Keratinocyte (primary cell): Measurements from ENCODE around the gene ROR1. TPM values are rescaled to one million over a fixed set of nuclear protein-coding genes. Genes with fewer than 3 reads are reported as not detected.

ENCODE experiments used
- DNase-seq: peaks from one replicate; pipeline ENCODE4 v3.0.0-alpha.2; 2011; ENCODE audit warnings: low read depth, missing footprints, low spot score
- FAIRE-seq: peaks from 2 replicates; lab custom pipeline; 2011; peaks lifted over from hg19 to GRCh38; lab: Jason Lieb, UNC
- H2AFZ ChIP-seq: 2 replicates; pipeline ENCODE4 v1.6.0; 2012; ENCODE audit warnings: low read length, control low read depth, inconsistent platforms; ENCODE audit not compliant: control insufficient read depth
- H3K27ac ChIP-seq: 2 replicates; pipeline ENCODE4 v1.5.1; 2011; ENCODE audit warnings: low read length; ENCODE audit not compliant: control insufficient read depth, insufficient read depth
- H3K27me3 ChIP-seq: 3 replicates; pipeline ENCODE4 v1.6.0; 2011; ENCODE audit warnings: low read length; ENCODE audit not compliant: control insufficient read depth, insufficient read depth; ENCODE audit errors: extremely low read depth
- H3K36me3 ChIP-seq, 2 experiments: 2 replicates in 1 of 2; 3 replicates in 1 of 2; pipeline ENCODE4 v1.5.1; 2011; ENCODE audit warnings: low read length in 2 of 2, mild to moderate bottlenecking in 1 of 2; ENCODE audit not compliant: control insufficient read depth in 2 of 2, insufficient read depth in 2 of 2; ENCODE audit errors: extremely low read depth in 1 of 2
- H3K4me1 ChIP-seq: 3 replicates; pipeline ENCODE4 v1.5.1; 2011; ENCODE audit warnings: low read length; ENCODE audit not compliant: control insufficient read depth, insufficient read depth; ENCODE audit errors: extremely low read depth
- H3K4me2 ChIP-seq: 3 replicates; pipeline ENCODE4 v1.6.0; 2011; ENCODE audit warnings: low read depth, low read length; ENCODE audit not compliant: control insufficient read depth, insufficient read depth; ENCODE audit errors: extremely low read depth
- H3K4me3 ChIP-seq, 3 experiments: fragments of 200-600 bp in 1 of 3; sonication (generic) in 1 of 3; 2 replicates in 2 of 3; 3 replicates in 1 of 3; pipeline ENCODE4 v1.5.1; 2011 to 2016; ENCODE audit warnings: low read length in 3 of 3, mild to moderate bottlenecking in 3 of 3, control low read depth in 2 of 3, inconsistent platforms in 1 of 3, low read depth in 1 of 3, mixed read lengths in 1 of 3, mixed run types in 1 of 3, moderate library complexity in 1 of 3; ENCODE audit not compliant: control insufficient read depth in 2 of 3, insufficient read depth in 2 of 3; ENCODE audit errors: extremely low read depth in 1 of 3
- H3K79me2 ChIP-seq: 2 replicates; pipeline ENCODE4 v1.6.0; 2012; ENCODE audit warnings: low read length; ENCODE audit not compliant: control insufficient read depth, insufficient read depth
- H3K9ac ChIP-seq: 3 replicates; pipeline ENCODE4 v1.6.0; 2011; ENCODE audit warnings: low read length; ENCODE audit not compliant: control insufficient read depth, insufficient read depth; ENCODE audit errors: extremely low read depth
- H3K9me1 ChIP-seq: 3 replicates; pipeline ENCODE4 v1.6.0; 2011; ENCODE audit warnings: low read length; ENCODE audit not compliant: control insufficient read depth, insufficient read depth; ENCODE audit errors: extremely low read depth
- H3K9me3 ChIP-seq: 2 replicates; pipeline ENCODE4 v1.5.1; 2012; ENCODE audit warnings: low read depth, low read length; ENCODE audit not compliant: control insufficient read depth
- H4K20me1 ChIP-seq: 3 replicates; pipeline ENCODE4 v1.6.0; 2011; ENCODE audit warnings: low read length; ENCODE audit not compliant: control insufficient read depth, insufficient read depth; ENCODE audit errors: extremely low read depth
- EZH2 ChIP-seq: IDR thresholded peaks from one replicate; pipeline ENCODE4 v1.6.1; 2012; ENCODE audit warnings: inconsistent platforms, mild to moderate bottlenecking, low read length, moderate library complexity
- dilution Hi-C: fragments of 300-500 bp; cut with MboI; formaldehyde crosslinking; loops from one replicate; pipeline ENCODE4 v1.7.0; 2020; ENCODE audit warnings: low sequenced_read_pairs; ENCODE audit not compliant: extremely low pct_ligation_motif_present
- polyA plus RNA-seq, 5 experiments: library from polyadenylated mRNA; depleted of rRNA in 3 of 5; stranded (reverse) in 3 of 5; stranded (forward) in 1 of 5; unstranded in 1 of 5; fragments of >200 nt; gene quantifications; 1 replicate in 1 of 5; 2 replicates in 3 of 5; 3 replicates in 1 of 5; pipeline versions ENCODE4 v1.2.1 to v1.2.3, GENCODE V29; 2011 to 2012; ENCODE audit warnings: missing spikeins in 2 of 5, low read depth in 1 of 5, low replicate concordance in 1 of 5
- TF ChIP-seq, protein P1 (sequence below), 3 experiments: IDR thresholded peaks in 1 of 3; conservative IDR thresholded peaks in 1 of 3; optimal IDR thresholded peaks in 1 of 3; 2 replicates in 2 of 3; 3 replicates in 1 of 3; pipeline versions ENCODE3 to v1.5.1; 2011; ENCODE audit warnings: low read length in 3 of 3, mild to moderate bottlenecking in 3 of 3, moderate library complexity in 2 of 3, control low read depth in 1 of 3, inconsistent platforms in 1 of 3; ENCODE audit not compliant: insufficient read depth in 2 of 3; ENCODE audit errors: extremely low read depth in 1 of 3

ROR1 gene
- polyA plus RNA-seq, 1 donor (not counting 4 experiments of a cell fraction or from before 2014, with no cell fraction given) = 9.2 TPM

- Histone ChIP-seq H3K4me3 (no peak overlapping the region), H4K20me1 (no peaks in the 10 kb centered on the region), H3K27ac (no peak overlapping the region), H3K4me1 (peaks cover 40% of the 10 kb centered on the region), H3K4me2 (no peak overlapping the region), H3K27me3 (no peaks in the 10 kb centered on the region), H2AFZ (no peak overlapping the region), H3K36me3 (no peaks in the 10 kb centered on the region), H3K9me1 (no peaks in the 10 kb centered on the region), H3K9me3 (no peaks in the 10 kb centered on the region), H3K79me2 (no peaks in the 10 kb centered on the region), H3K9ac (no peak overlapping the region)
- peak; percentile 20 for FAIRE-seq
- dilution Hi-C loops = no loop called here
- no peak for TF ChIP-seq EZH2
- TF ChIP-seq, protein P1, sequence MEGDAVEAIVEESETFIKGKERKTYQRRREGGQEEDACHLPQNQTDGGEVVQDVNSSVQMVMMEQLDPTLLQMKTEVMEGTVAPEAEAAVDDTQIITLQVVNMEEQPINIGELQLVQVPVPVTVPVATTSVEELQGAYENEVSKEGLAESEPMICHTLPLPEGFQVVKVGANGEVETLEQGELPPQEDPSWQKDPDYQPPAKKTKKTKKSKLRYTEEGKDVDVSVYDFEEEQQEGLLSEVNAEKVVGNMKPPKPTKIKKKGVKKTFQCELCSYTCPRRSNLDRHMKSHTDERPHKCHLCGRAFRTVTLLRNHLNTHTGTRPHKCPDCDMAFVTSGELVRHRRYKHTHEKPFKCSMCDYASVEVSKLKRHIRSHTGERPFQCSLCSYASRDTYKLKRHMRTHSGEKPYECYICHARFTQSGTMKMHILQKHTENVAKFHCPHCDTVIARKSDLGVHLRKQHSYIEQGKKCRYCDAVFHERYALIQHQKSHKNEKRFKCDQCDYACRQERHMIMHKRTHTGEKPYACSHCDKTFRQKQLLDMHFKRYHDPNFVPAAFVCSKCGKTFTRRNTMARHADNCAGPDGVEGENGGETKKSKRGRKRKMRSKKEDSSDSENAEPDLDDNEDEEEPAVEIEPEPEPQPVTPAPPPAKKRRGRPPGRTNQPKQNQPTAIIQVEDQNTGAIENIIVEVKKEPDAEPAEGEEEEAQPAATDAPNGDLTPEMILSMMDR (optimal IDR thresholded peaks at IDR 0.05 in 1 of 3, IDR thresholded peaks at IDR 0.05 in 1 of 3, conservative IDR thresholded peaks at IDR 0.05 in 1 of 3; ENCODE audit: extremely low read depth in 1 of 3, insufficient read depth in 2 of 3, low read length in 3 of 3) = no peak
- DNase-seq = no peak
Observed at GRCh38 chr1:64038119-64038518, 264.3 kb downstream of the ROR1 start.

GRCh38 chr1:64038965-64039364, 265.1 kb downstream of the ROR1 start:
- H3K4me3 ChIP-seq = no peak overlapping the region
- no peaks in the 10 kb centered on the region for H3K79me2 ChIP-seq
- no peaks in the 10 kb centered on the region for H3K9me3 ChIP-seq
- H3K9ac ChIP-seq = no peak overlapping the region
- no peaks in the 10 kb centered on the region for H4K20me1 ChIP-seq
- TF ChIP-seq, protein P1 (optimal IDR thresholded peaks at IDR 0.05 in 1 of 3, IDR thresholded peaks at IDR 0.05 in 1 of 3, conservative IDR thresholded peaks at IDR 0.05 in 1 of 3; ENCODE audit: extremely low read depth in 1 of 3, insufficient read depth in 2 of 3, low read length in 3 of 3) = no peak
- no peak for TF ChIP-seq EZH2
- H3K9me1 ChIP-seq = no peaks in the 10 kb centered on the region
- no peaks in the 10 kb centered on the region for H3K27me3 ChIP-seq
- H2AFZ ChIP-seq = no peak overlapping the region
- peak overlapping the region; percentile 15 for H3K27ac ChIP-seq
- no peak for DNase-seq
- dilution Hi-C loops = no loop called here
- no peak for FAIRE-seq
- peaks cover 48% of the 10 kb centered on the region for H3K4me1 ChIP-seq
- peak overlapping the region; percentile 10 for H3K4me2 ChIP-seq
- no peaks in the 10 kb centered on the region for H3K36me3 ChIP-seq
